ENCODE data around the gene ITFG1. TPM values are rescaled to one million over a fixed set of nuclear protein-coding genes. Genes with fewer than 3 reads are reported as not detected.

Gene ITFG1
- total and polyA plus RNA-seq, 2 of the 13 experiments (the other 11 are each of a cell fraction or from before 2014, with no cell fraction given), result 74.5 to 150 TPM

DNA sequence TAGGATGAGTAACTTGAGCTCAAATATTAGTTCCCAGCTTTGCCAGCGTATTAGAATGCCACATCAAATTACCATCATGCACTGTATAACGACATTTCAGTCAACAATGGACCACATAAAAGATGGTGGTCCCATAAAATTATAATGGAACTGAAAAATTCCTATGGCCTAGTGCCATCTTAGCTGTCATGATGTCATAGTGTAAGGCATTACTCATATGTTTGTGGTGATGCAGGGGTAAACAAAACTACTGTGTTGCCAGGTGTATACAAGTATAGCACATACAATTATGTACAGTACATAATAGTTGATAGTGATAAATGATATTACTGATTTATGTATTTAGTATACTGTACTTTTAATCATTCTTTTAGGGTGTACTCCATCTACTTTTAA, 262.7 kb downstream of the ITFG1 start:
- H4K20me1 ChIP-seq (ENCODE audit: insufficient read depth, low read length), result no peaks in the 10 kb centered on the region
- no peak for ATAC-seq
- no peak overlapping the region for H2AFZ ChIP-seq (ENCODE audit: low read length)
- no peak overlapping the region for H3K27ac ChIP-seq (ENCODE audit: extremely low read length, insufficient read depth, low read length)
- TF ChIP-seq ATF7 (IDR thresholded peaks at IDR 0.05) (peak; percentile 80), ATF7 (CRISPR knock-in tag; IDR thresholded peaks at IDR 0.05) (no peak), ZNF124 (CRISPR knock-in tag; IDR thresholded peaks at IDR 0.05) (no peak), CREB1 (IDR thresholded peaks at IDR 0.05) (peak; percentile 62; the same call in 1 of the 2 replicates), CREB1 (CRISPR knock-in tag; IDR thresholded peaks at IDR 0.05) (no peak), YEATS2 (CRISPR knock-in tag; IDR thresholded peaks at IDR 0.05; ENCODE audit: borderline replicate concordance) (no peak)
- no peaks in the 10 kb centered on the region for H3K9me3 ChIP-seq (ENCODE audit: low read length)
- no peak for DNase-seq (ENCODE audit: low spot score)
- no peak overlapping the region for H3K4me2 ChIP-seq (ENCODE audit: low read depth, low read length)
- no peaks in the 10 kb centered on the region for H3K4me1 ChIP-seq (ENCODE audit: insufficient read depth, low read length)
- CTCF ChIA-PET (ENCODE audit: low intra/inter-chr PET ratio, low total read pairs), result no interaction called here
- H3K36me3 ChIP-seq (replicated peaks in 1 of 2; ENCODE audit: control insufficient read depth in 1 of 2, insufficient read depth in 2 of 2, low read length in 2 of 2), result no peaks in the 10 kb centered on the region; a peak in 1 of 5 replicates
- WGBS (ENCODE audit: low lambda C conversion rate), result 99% methylated on average over 2 of the region's 2 CpGs
- intact Hi-C loops (cut with micrococcal nuclease; ENCODE audit: unreplicated experiment) (no loop called here), in situ Hi-C loops (cut with HindIII; ENCODE audit: extremely low pct_ligation_motif_present, low pct_unique_long_range_greater_than_20kb) (no loop called here)
- H3K79me2 ChIP-seq (ENCODE audit: insufficient read depth, low read length), result no peaks in the 10 kb centered on the region
- POLR2A ChIA-PET, result no interaction called here
- H3K4me3 ChIP-seq (replicated peaks in 1 of 3; ENCODE audit: insufficient read depth in 1 of 3, low read depth in 2 of 3, low read length in 3 of 3), result no peak overlapping the region
- no peaks in the 10 kb centered on the region for H3K27me3 ChIP-seq (ENCODE audit: control insufficient read depth in 1 of 2, insufficient read depth in 2 of 2, low read length in 2 of 2)
- BruUV-seq (replicated peaks), result no TSS peak
- no peak for FAIRE-seq
- H3K9ac ChIP-seq (ENCODE audit: insufficient read depth, low read depth, low read length), result no peak overlapping the region

DNA sequence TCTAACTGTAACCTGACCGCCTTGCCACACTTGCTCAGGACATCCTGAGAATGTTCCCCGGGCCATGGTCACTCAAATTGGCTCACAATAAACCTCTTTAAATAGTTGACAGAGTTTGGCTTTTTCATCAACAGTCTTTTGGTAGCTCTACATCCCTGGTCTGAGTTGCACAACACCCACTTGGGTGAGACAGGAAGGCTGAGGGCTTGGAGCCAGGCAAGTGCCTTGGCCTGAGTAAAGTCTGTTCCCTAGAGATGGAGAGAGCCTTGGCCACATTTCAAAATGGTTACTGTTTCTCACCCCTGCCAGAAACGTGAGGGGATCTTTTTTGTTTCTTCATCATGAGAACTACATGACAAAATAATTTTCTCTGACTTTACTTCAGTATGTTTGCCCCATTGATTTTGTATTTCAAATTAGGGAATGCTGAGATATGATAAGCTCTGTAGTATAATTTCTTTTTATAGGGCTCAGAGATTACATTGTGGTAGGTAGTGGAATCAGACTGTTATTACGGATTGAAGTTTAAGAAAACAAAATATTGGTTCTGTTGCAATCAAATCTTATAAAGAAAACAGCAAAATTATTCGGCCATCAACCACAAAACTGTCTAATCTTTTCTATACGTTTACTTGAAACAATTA, 263.2 kb downstream of the ITFG1 start:
- ATAC-seq (no peak), FAIRE-seq (no peak), DNase-seq (ENCODE audit: low spot score) (no peak)
- H3K79me2 ChIP-seq (ENCODE audit: insufficient read depth, low read length), result no peaks in the 10 kb centered on the region
- intact Hi-C loops (cut with micrococcal nuclease; ENCODE audit: unreplicated experiment) (no loop called here), in situ Hi-C loops (cut with HindIII; ENCODE audit: extremely low pct_ligation_motif_present, low pct_unique_long_range_greater_than_20kb) (no loop called here)
- no peaks in the 10 kb centered on the region for H3K9me3 ChIP-seq (ENCODE audit: low read length)
- no peak overlapping the region for H3K4me3 ChIP-seq (replicated peaks in 1 of 3; ENCODE audit: insufficient read depth in 1 of 3, low read depth in 2 of 3, low read length in 3 of 3)
- H3K4me1 ChIP-seq (ENCODE audit: insufficient read depth, low read length), result no peaks in the 10 kb centered on the region
- H3K9ac ChIP-seq (ENCODE audit: insufficient read depth, low read depth, low read length), result no peak overlapping the region
- no peaks in the 10 kb centered on the region for H3K27me3 ChIP-seq (ENCODE audit: control insufficient read depth in 1 of 2, insufficient read depth in 2 of 2, low read length in 2 of 2)
- 96% methylated on average over 6 of the region's 6 CpGs for WGBS (ENCODE audit: low lambda C conversion rate)
- H2AFZ ChIP-seq (ENCODE audit: low read length), result no peak overlapping the region
- TF ChIP-seq CEBPB (IDR thresholded peaks at IDR 0.05; ENCODE audit: borderline replicate concordance, low read depth, low read length) (peak; percentile 43), TBL1XR1 (IDR thresholded peaks at IDR 0.05; ENCODE audit: borderline replicate concordance, low read length, partially characterized antibody) (no peak)
- ChIA-PET CTCF (ENCODE audit: low intra/inter-chr PET ratio, low total read pairs) (no interaction called here), POLR2A (no interaction called here)
- no peak overlapping the region for H3K27ac ChIP-seq (ENCODE audit: extremely low read length, insufficient read depth, low read length)
- H3K4me2 ChIP-seq (ENCODE audit: low read depth, low read length), result no peak overlapping the region
- no TSS peak for BruUV-seq (replicated peaks)
- no peaks in the 10 kb centered on the region; a peak in 1 of 5 replicates for H3K36me3 ChIP-seq (replicated peaks in 1 of 2; ENCODE audit: control insufficient read depth in 1 of 2, insufficient read depth in 2 of 2, low read length in 2 of 2)
- H4K20me1 ChIP-seq (ENCODE audit: insufficient read depth, low read length), result no peaks in the 10 kb centered on the region

Measured in HepG2 (cell line).